GM13977 (cell line): Measurements from ENCODE around the gene TGM4.

ENCODE experiments used
- DNase-seq: peaks from one replicate; pipeline ENCODE4 v3.0.0; 2012; ENCODE audit warnings: low spot score
- CTCF ChIP-seq: IDR thresholded peaks from 2 replicates; pipeline ENCODE4 v1.5.1; 2012; ENCODE audit warnings: mild to moderate bottlenecking, control low read depth; ENCODE audit not compliant: insufficient read depth; ENCODE audit errors: extremely low read depth, missing control alignments
- in situ Hi-C: fragments of 300-500 bp; cut with MboI; formaldehyde crosslinking; loops from one replicate; pipeline ENCODE4 v1.12.0; 2022; ENCODE audit warnings: low sequenced_read_pairs, low pct_unique_long_range_greater_than_20kb, mixed read lengths, inconsistent platforms; ENCODE audit not compliant: unreplicated experiment

TGM4 gene

GRCh38 chr3:44861412-44862225 is 12.8 kb upstream of the TGM4 start, which contains the start of gene TMEM42:
TSS of gene TMEM42 (plus strand) at chr3:44861912. CDS start at chr3:44861925, 13 bp downstream.
- TF ChIP-seq CTCF = peak; percentile 46
- in situ Hi-C loops = no loop called here
- DNase-seq = peak; percentile 98

- in situ Hi-C loops = no loop called here
- DNase-seq = peak; percentile 62
- no peak for TF ChIP-seq CTCF
These were observed 12.2 kb upstream of the TGM4 start for GRCh38 chr3:44862226-44862637.

- no peak for TF ChIP-seq CTCF
- in situ Hi-C loops = no loop called here
- no peak for DNase-seq
These were observed 9.0 kb upstream of the TGM4 start for GRCh38 chr3:44865272-44866035.

GRCh38 chr3:44867421-44868111 is 6.8 kb upstream of the TGM4 start:
- in situ Hi-C loops = no loop called here
- no peak for TF ChIP-seq CTCF
- no peak for DNase-seq

DNA sequence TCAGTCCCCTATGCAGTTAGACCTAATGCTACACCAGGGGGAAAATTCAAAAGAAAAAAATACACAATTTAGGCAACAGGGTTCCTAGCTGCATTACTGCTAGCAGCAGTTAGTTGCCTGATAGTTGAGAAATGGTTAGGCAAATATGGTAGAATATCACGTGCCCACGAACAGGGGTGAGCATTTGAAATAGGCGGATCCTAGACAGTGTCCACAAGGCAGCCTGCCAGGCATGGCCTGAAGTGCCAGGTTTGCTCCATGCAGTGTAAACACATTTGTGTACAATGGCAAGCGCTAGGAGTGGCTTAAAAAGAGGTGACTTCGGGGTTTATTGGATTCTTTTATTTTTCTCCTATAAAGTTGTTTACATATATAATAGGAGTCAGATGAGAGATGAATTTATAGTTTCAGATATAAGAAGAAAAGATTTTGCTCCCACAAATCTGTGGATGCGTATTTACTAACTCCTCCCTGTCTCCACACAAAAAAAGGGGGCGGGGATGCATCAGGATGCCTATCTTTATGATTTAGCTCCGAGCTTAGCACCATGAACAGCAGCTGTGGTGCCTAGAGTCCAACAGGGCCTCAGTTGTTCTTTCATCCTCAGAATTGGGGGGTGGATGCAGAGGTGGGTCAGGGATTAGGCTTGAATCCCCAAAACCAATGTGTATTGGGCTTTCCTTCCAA is 3.9 kb upstream of the TGM4 start:
- no peak for TF ChIP-seq CTCF
- in situ Hi-C loops = no loop called here
- DNase-seq = no peak

- TF ChIP-seq CTCF = no peak
- no peak for DNase-seq
- in situ Hi-C loops = no loop called here
These were observed 1.2 kb downstream of the TGM4 start for GRCh38 chr3:44875596-44875995.
